GM19240 (cell line): ENCODE measurements around the gene TRIM44.
"Not testable (repeated sequence)": the region's sequence is repeated elsewhere in the genome, so short reads cannot be mapped to it uniquely, and the experiment has no call there.

Experiments used
- DNase-seq: peaks from one replicate; pipeline ENCODE4 v3.0.0; 2011; ENCODE audit warnings: low spot score; ENCODE audit not compliant: insufficient read length

The TRIM44 gene

GRCh38 chr11:35715677-35716076, 53.1 kb downstream of the TRIM44 start:
- not testable (repeated sequence) for DNase-seq

- DNase-seq, result no peak
These were observed 54.5 kb downstream of the TRIM44 start for GRCh38 chr11:35717043-35717442.

GRCh38 chr11:35717520-35717919, 54.9 kb downstream of the TRIM44 start:
- no peak for DNase-seq

GRCh38 chr11:35721651-35722282, 59.2 kb downstream of the TRIM44 start:
- DNase-seq, result no peak

- no peak for DNase-seq
These were observed 60.1 kb downstream of the TRIM44 start for GRCh38 chr11:35722641-35723040.

GRCh38 chr11:35723493-35723892, 60.9 kb downstream of the TRIM44 start:
- no peak for DNase-seq

- DNase-seq, result no peak
These were observed 61.3 kb downstream of the TRIM44 start for GRCh38 chr11:35723913-35724312.

GRCh38 chr11:35725885-35726284, 63.3 kb downstream of the TRIM44 start:
- DNase-seq, result no peak

GRCh38 chr11:35727140-35727539, 64.6 kb downstream of the TRIM44 start:
- DNase-seq, result no peak

GRCh38 chr11:35730254-35730653, 67.7 kb downstream of the TRIM44 start:
- DNase-seq, result no peak

- no peak for DNase-seq
These were observed 72.3 kb downstream of the TRIM44 start for GRCh38 chr11:35734669-35735410.

- DNase-seq, result no peak
These were observed 72.8 kb downstream of the TRIM44 start for GRCh38 chr11:35735411-35735810.

GRCh38 chr11:35735903-35736302, 73.3 kb downstream of the TRIM44 start:
- DNase-seq, result no peak

GRCh38 chr11:35736952-35737351, 74.4 kb downstream of the TRIM44 start:
- no peak for DNase-seq

GRCh38 chr11:35740061-35740799, 77.7 kb downstream of the TRIM44 start:
- DNase-seq, result no peak

- no peak for DNase-seq
These were observed 80.3 kb downstream of the TRIM44 start for GRCh38 chr11:35742707-35743454.

- DNase-seq, result no peak
These were observed 84.0 kb downstream of the TRIM44 start for GRCh38 chr11:35746356-35747153.

GRCh38 chr11:35747668-35748067, 85.1 kb downstream of the TRIM44 start:
- DNase-seq, result no peak

GRCh38 chr11:35748644-35749043, 86.1 kb downstream of the TRIM44 start:
- no peak for DNase-seq

- DNase-seq, result no peak
These were observed 87.7 kb downstream of the TRIM44 start for GRCh38 chr11:35750315-35750714.
